Hematopoietic multipotent progenitor cell treated with erythropoietin and hydrocortisone succinate and interleukin-3 and kit ligand, for 15 days (in vitro differentiated cells): ENCODE results near the gene GOLGA6L2.
A peak's percentile ranks its signal among the peaks of the same experiment; 100 is the strongest.
"Not testable (repeated sequence)": the region's sequence is repeated elsewhere in the genome, so short reads cannot be mapped to it uniquely, and the experiment has no call there.

ENCODE experiments used
- DNase-seq: peaks from one replicate; pipeline ENCODE4 v3.0.0-alpha.2; 2015; ENCODE audit warnings: low spot score

The GOLGA6L2 gene

GRCh38 chr15:23447107-23447500 is at the start of gene GOLGA6L2:
TSS of gene GOLGA6L2 (minus strand) at chr15:23447243. CDS start at chr15:23447181, 62 bp downstream.
- peak; percentile 27 for DNase-seq

GRCh38 chr15:23484870-23485269 is 37.8 kb upstream of the GOLGA6L2 start:
- DNase-seq = no peak

GRCh38 chr15:23483821-23484299 is 36.8 kb upstream of the GOLGA6L2 start:
- no peak for DNase-seq

GRCh38 chr15:23482764-23483489 is 35.9 kb upstream of the GOLGA6L2 start:
- DNase-seq = no peak

GRCh38 chr15:23482228-23482627 is 35.2 kb upstream of the GOLGA6L2 start:
- DNase-seq = no peak

GRCh38 chr15:23477920-23478319 is 30.9 kb upstream of the GOLGA6L2 start:
- DNase-seq = no peak

- no peak for DNase-seq
Observed at GRCh38 chr15:23472678-23473077, 25.6 kb upstream of the GOLGA6L2 start.

GRCh38 chr15:23472033-23472432 is 25.0 kb upstream of the GOLGA6L2 start:
- no peak for DNase-seq

- no peak for DNase-seq
Observed at GRCh38 chr15:23467110-23467600, 20.1 kb upstream of the GOLGA6L2 start.

GRCh38 chr15:23457890-23458289 is 10.8 kb upstream of the GOLGA6L2 start:
- no peak for DNase-seq

GRCh38 chr15:23446215-23447106 is 582 bp downstream of the GOLGA6L2 start:
- DNase-seq = no peak

- no peak for DNase-seq
Observed at GRCh38 chr15:23444269-23444668, 2.8 kb downstream of the GOLGA6L2 start.

- no peak for DNase-seq
Observed at GRCh38 chr15:23441204-23441603, 5.8 kb downstream of the GOLGA6L2 start.

GRCh38 chr15:23440596-23440995 is 6.4 kb downstream of the GOLGA6L2 start:
- DNase-seq = no peak

- DNase-seq = no peak
Observed at GRCh38 chr15:23439513-23439912, 7.5 kb downstream of the GOLGA6L2 start.

- no peak for DNase-seq
Observed at GRCh38 chr15:23438816-23439466, 8.1 kb downstream of the GOLGA6L2 start.

GRCh38 chr15:23437673-23438072 is 9.4 kb downstream of the GOLGA6L2 start:
- no peak for DNase-seq

GRCh38 chr15:23437146-23437545 is 9.9 kb downstream of the GOLGA6L2 start:
- no peak for DNase-seq

GRCh38 chr15:23436421-23436820 is 10.6 kb downstream of the GOLGA6L2 start:
- no peak for DNase-seq

- not testable (repeated sequence) for DNase-seq
Observed at GRCh38 chr15:23434699-23435098, 12.3 kb downstream of the GOLGA6L2 start.

- not testable (repeated sequence) for DNase-seq
Observed at GRCh38 chr15:23425327-23425726, 21.7 kb downstream of the GOLGA6L2 start.
